Measurements from ENCODE around the gene CCDC138.

The CCDC138 gene

GRCh38 chr2:108787216-108787541, 608 bp downstream of the CCDC138 start:
- no peak for TF ChIP-seq CTCF (conservative IDR thresholded peaks at IDR 0.05; ENCODE audit: low read depth, low read length)
- peak overlapping the region; percentile 70 for H3K4me3 ChIP-seq (ENCODE audit: low read length)
- DNase-seq (ENCODE audit: low read depth), result no peak

GRCh38 chr2:108803045-108803736, 16.6 kb downstream of the CCDC138 start:
- no peak overlapping the region for H3K4me3 ChIP-seq (ENCODE audit: low read length)
- no peak for DNase-seq (ENCODE audit: low read depth)
- TF ChIP-seq CTCF (conservative IDR thresholded peaks at IDR 0.05; ENCODE audit: low read depth, low read length), result no peak

- TF ChIP-seq CTCF (conservative IDR thresholded peaks at IDR 0.05; ENCODE audit: low read depth, low read length), result no peak
- no peak for DNase-seq (ENCODE audit: low read depth)
- no peak overlapping the region for H3K4me3 ChIP-seq (ENCODE audit: low read length)
Measured at GRCh38 chr2:108805032-108805431, 18.5 kb downstream of the CCDC138 start.

GRCh38 chr2:108805782-108806181, 19.2 kb downstream of the CCDC138 start:
- TF ChIP-seq CTCF (conservative IDR thresholded peaks at IDR 0.05; ENCODE audit: low read depth, low read length), result no peak
- DNase-seq (ENCODE audit: low read depth), result no peak

GRCh38 chr2:108806371-108807113, 20.0 kb downstream of the CCDC138 start:
- no peak for TF ChIP-seq CTCF (conservative IDR thresholded peaks at IDR 0.05; ENCODE audit: low read depth, low read length)
- H3K4me3 ChIP-seq (ENCODE audit: low read length), result no peak overlapping the region
- no peak for DNase-seq (ENCODE audit: low read depth)

More at GRCh38 chr2:108805782-108806181, 19.2 kb downstream of the CCDC138 start:
- H3K4me3 ChIP-seq (ENCODE audit: low read length), result no peak overlapping the region

- no peak overlapping the region for H3K4me3 ChIP-seq (ENCODE audit: low read length)
- DNase-seq (ENCODE audit: low read depth), result no peak
- TF ChIP-seq CTCF (conservative IDR thresholded peaks at IDR 0.05; ENCODE audit: low read depth, low read length), result no peak
Measured at GRCh38 chr2:108809936-108810335, 23.4 kb downstream of the CCDC138 start.

All from retinal pigment epithelial cell (primary cell).